Measurements from ENCODE around the gene CFAP91.

CFAP91 gene

GRCh38 chr3:119660474-119661440 is 42.1 kb upstream of the CFAP91 start, which contains the start of gene POPDC2:
Gene POPDC2, minus strand, starts transcription at chr3:119660589. Its CDS starts 166 bp downstream, at chr3:119660423.
- no peak within 1 kb of the TSS for H3K4me3 ChIP-seq (ENCODE audit: low read length)
- DNase-seq (ENCODE audit: low read depth): no peak
- no peak for TF ChIP-seq CTCF (IDR thresholded peaks at IDR 0.05; ENCODE audit: insufficient read depth, low read depth, low read length, missing control alignments)

- no peak for TF ChIP-seq CTCF (IDR thresholded peaks at IDR 0.05; ENCODE audit: insufficient read depth, low read depth, low read length, missing control alignments)
- no peak for DNase-seq (ENCODE audit: low read depth)
- no peak overlapping the region for H3K4me3 ChIP-seq (ENCODE audit: low read length)
Measured at GRCh38 chr3:119662604-119663373, 40.0 kb upstream of the CFAP91 start.

DNA sequence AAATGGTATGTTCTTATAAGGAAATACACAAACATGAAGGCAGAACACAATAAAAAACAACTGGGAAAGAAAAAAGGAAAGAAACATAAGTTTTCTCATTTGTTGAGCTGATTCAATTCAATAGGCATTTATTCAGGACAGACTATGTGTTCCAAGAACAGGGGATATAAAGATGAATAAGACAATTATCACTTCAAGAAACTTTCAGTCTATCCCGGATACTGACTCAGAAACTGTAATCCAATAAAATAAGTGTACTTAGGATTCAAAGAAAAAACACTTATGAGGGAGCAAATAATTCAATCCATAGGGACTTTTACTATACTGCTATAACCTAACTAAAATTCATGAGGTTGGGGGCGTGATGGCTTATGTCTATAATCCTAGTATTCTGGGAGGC is 38.9 kb upstream of the CFAP91 start:
- DNase-seq (ENCODE audit: low read depth): no peak
- H3K4me3 ChIP-seq (ENCODE audit: low read length): no peak overlapping the region
- no peak for TF ChIP-seq CTCF (IDR thresholded peaks at IDR 0.05; ENCODE audit: insufficient read depth, low read depth, low read length, missing control alignments)

DNA sequence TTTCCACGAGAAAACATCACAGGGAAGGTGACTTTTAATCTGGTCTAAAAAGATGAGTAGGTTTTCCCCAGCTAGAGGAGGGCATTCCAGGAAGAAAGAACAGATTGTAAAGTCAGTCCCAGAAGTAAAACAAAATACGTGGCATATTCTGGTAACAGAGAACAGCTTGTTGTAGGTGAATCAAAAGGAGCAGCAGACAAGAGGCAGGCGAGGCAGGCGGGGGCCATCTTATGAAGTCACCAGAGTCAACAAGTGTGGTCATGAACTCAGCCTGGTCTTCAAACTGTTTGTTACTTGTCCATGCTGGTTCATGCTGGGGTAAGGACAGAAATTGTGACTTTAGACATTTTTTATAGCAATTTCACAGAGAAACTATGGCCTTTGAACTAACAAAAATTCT is 38.5 kb upstream of the CFAP91 start:
- no peak overlapping the region for H3K4me3 ChIP-seq (ENCODE audit: low read length)
- no peak for TF ChIP-seq CTCF (IDR thresholded peaks at IDR 0.05; ENCODE audit: insufficient read depth, low read depth, low read length, missing control alignments)
- DNase-seq (ENCODE audit: low read depth): peak; percentile 58

DNA sequence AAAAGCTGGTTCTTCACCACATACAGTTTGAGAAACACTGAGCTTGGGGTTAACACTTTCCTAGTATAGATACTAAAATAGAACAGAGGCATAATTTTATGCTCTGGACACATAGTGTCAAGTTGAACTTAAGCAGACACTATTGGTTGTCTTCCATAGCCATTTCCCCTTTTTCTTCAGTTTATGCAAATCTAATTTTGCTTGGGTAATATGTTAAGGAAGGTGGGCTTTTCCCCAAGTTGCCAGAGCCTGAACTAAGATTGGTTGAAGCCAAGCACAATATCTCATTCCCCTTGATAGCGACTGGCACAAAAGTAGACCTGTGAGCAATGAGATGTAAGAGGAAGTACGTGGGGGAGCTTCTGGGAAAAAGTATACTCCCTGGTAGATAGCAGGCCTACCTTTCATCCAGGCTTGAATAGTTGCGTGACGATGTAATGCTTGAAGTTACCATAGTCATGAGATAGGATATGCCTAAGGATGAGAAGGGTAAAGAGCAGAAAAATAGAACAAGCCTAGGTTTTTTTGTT is 37.9 kb upstream of the CFAP91 start:
- DNase-seq (ENCODE audit: low read depth): peak; percentile 74
- no peak for TF ChIP-seq CTCF (IDR thresholded peaks at IDR 0.05; ENCODE audit: insufficient read depth, low read depth, low read length, missing control alignments)
- no peak overlapping the region for H3K4me3 ChIP-seq (ENCODE audit: low read length)

- no peak overlapping the region for H3K4me3 ChIP-seq (ENCODE audit: low read length)
- no peak for DNase-seq (ENCODE audit: low read depth)
- no peak for TF ChIP-seq CTCF (IDR thresholded peaks at IDR 0.05; ENCODE audit: insufficient read depth, low read depth, low read length, missing control alignments)
Measured at GRCh38 chr3:119665954-119666559, 36.8 kb upstream of the CFAP91 start.
